Large intestine (tissue), 3 donors: Measurements from ENCODE around the gene EBF3. TPM values are rescaled to one million over a fixed set of nuclear protein-coding genes. Genes with fewer than 3 reads are reported as not detected.

ENCODE experiments used
- DNase-seq, 2 donors: peaks; one replicate each; pipeline versions ENCODE4 v3.0.0 to v3.0.0-alpha.2; 2013
- H3K27ac ChIP-seq: one replicate; pipeline ENCODE4 v1.5.1; 2013; ENCODE audit warnings: low read length
- H3K27me3 ChIP-seq: 2 replicates; pipeline ENCODE4 v1.6.1; 2013; ENCODE audit warnings: low read length; ENCODE audit not compliant: control insufficient read depth, insufficient read depth
- H3K36me3 ChIP-seq: 2 replicates; pipeline ENCODE4 v1.6.1; 2013; ENCODE audit warnings: low read length; ENCODE audit not compliant: control insufficient read depth, insufficient read depth
- H3K4me1 ChIP-seq: one replicate; pipeline ENCODE4 v1.6.1; 2013; ENCODE audit warnings: low read length; ENCODE audit not compliant: control insufficient read depth, insufficient read depth
- H3K4me3 ChIP-seq: one replicate; pipeline ENCODE4 v1.5.1; 2013; ENCODE audit warnings: low read length
- H3K9me3 ChIP-seq: one replicate; pipeline ENCODE4 v1.6.1; 2013; ENCODE audit warnings: mild to moderate bottlenecking, low read depth, low read length, moderate library complexity; ENCODE audit not compliant: control insufficient read depth
- WGBS: methylation state at CpG from one replicate; pipeline ENCODE4 v1.1.5; 2013; ENCODE audit warnings: low lambda C conversion rate; ENCODE audit not compliant: insufficient coverage; 5-methylcytosine and 5-hydroxymethylcytosine counted together
- polyA plus RNA-seq: library from polyadenylated mRNA; unstranded; fragments of 120-200 nt; gene quantifications from one replicate; pipeline ENCODE4 v1.2.1, GENCODE V29; 2013

The EBF3 gene
- polyA plus RNA-seq, 1 donor, result 7.5 TPM

DNA sequence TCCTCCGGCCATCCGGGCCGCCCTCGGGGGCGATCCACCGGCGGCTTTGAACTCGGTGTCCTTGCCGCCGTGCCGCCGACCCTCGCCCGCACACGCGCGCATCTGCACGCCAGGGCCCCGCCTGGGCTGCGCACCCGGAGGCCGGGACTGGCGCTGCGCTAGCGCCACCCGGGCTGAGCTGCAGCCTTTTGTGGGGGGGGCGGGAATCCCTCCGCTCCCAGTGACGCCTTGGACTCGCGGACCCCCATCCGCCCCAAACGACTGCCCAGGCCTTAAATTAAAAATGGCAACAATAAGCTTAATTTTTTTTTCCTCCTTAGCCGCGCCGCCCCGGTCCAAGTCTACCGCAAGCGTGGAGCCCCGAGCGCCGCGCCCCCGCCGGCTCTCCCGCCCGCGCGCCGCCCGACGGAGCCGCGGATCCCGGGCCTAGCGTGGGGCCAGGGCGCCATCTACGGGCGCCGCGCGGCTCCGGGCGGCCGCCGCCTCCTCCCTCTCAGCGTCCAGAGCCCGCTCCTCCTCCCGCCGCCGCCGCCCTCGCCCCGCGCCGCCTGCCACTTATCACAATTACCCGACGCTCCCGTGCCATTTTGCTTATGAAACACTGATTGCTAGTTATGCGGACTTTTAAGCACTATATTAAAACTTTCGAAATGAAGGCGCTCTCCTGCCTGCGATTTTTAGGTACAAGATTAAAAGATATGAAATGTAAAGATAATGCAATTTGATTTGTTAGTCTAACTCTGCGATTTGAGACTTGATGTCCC is 7.5 kb upstream of the EBF3 start:
- H3K4me1 ChIP-seq, result peaks cover 2% of the 10 kb centered on the region
- H3K4me3 ChIP-seq, result no peak overlapping the region

DNA sequence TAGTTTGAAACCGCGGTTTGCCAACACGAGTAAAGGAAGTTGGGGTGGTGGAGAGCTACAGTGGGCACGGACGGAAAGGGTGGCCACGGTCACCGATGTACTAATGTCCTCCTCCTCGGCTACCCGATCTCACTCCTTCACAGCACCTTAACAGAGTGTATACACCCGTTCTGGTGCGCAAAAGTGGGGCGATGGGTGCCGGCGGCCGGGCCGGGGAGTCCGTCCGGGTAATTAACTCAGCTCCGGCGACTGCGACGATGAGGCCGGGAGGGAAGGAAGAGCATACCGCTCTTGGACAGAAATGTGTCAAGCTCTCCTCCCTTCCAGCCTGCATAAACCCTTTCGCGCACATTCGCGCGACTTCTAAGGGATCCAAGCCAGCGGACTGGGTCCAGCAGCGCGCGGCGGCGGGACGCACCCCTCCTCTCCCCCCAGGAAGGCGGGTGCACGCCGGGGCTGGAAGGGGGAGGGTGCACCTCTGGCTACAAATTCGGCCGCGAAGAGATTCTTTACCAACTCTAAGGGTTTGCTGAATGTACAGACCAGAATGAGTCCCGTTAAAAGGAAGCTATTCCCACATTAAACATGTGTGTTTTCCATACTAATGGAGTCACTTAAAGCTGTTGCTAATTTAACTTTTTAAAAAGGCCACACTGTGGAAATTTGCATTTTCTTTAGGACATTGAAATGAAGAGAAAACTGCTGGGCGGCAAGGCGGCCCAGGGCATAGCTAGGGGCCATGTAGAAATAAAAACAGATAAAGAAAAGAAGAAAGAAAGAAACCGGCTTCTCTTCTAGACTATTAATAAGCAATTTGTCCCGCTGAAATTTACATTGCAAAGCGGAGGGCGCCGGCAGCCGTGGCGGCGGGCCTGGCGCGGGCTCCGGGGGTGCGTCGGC is 6.6 kb upstream of the EBF3 start:
- Histone ChIP-seq H3K4me3 (no peak overlapping the region), H3K27me3 (peaks cover 92% of the 10 kb centered on the region), H3K4me1 (peaks cover 2% of the 10 kb centered on the region), H3K9me3 (peaks cover 22% of the 10 kb centered on the region), H3K36me3 (no peaks in the 10 kb centered on the region), H3K27ac (no peak overlapping the region)
- DNase-seq, result no peak
- 0% methylated on average over 3 of the region's 58 CpGs for WGBS

More for the DNA sequence above, 7.5 kb upstream of the EBF3 start:
- Histone ChIP-seq H3K27me3 (peaks cover 91% of the 10 kb centered on the region), H3K27ac (no peak overlapping the region), H3K36me3 (no peaks in the 10 kb centered on the region), H3K9me3 (peaks cover 22% of the 10 kb centered on the region)
- DNase-seq, result peak; percentile 31 to 65
- no CpG with 5 or more reads among the region's 84 CpGs for WGBS

DNA sequence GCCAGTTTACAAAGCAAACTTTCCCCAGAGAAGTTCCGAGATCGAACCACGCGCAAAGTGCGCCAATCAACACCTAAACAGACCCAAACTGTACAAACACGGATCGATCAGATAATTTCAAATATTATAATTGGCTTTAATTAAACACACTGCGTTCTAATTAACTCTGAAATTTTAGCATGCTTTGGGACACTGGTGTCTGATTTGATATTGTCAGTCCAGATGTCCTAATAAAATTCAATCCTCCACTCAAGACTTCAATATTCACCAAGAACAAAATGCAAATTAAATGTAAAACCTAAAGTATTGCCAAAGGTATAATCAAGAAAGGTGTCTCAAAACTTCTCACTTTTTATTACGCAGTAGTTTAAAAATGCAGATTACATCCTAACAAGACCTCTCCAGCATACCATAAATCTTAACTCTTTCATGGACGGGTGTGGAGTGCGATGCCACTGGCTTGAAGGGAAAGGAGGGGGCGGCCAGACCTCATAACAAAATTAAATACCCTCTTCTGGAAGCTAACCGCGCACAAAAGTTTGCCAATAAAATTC is 5.9 kb upstream of the EBF3 start:
- no CpG with 5 or more reads among the region's 14 CpGs for WGBS
- Histone ChIP-seq H3K4me3 (no peak overlapping the region), H3K27ac (no peak overlapping the region), H3K27me3 (peaks cover 91% of the 10 kb centered on the region), H3K36me3 (no peaks in the 10 kb centered on the region), H3K4me1 (peaks cover 2% of the 10 kb centered on the region), H3K9me3 (peaks cover 22% of the 10 kb centered on the region)
- DNase-seq, result peak in 1 of 2 donors; percentile 8

DNA sequence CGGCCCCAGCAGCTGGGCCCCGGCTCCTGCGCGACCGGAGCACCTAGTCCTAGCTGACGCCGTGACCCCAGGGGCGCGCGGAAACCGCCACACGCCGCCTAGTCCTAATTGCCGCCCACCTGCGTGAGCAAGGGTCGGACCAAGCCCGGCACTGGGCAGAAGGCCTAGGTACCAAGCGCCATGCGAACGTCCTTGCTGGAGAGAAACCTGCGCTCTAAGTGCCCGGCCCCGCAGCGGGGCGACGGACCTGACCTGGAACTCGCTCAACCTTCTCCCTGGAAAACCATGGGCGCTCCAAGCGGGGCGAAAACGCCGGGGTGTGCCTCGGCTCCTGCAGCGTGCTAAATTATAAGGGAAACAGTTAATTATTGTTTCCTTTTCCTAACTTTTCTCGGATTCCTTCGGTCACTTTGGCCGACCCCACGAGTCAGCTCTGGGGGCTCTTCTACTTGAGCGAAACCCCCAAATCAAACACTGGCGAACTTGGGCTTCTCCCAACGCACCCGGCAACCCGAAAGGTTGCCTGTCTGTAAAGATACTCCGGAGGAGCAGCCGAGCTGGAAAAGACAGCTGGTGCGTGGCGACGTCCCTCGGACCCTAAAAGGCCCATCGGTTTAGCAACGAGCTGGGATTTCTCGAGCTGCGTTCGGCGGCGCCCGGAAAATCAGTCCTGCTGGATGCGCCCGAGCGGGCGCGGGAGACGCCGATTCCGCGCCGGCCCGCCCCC is 5.3 kb upstream of the EBF3 start:
- H3K27ac ChIP-seq, result no peak overlapping the region
- DNase-seq, result peak in 1 of 2 donors; percentile 14
- H3K27me3 ChIP-seq, result peaks cover 91% of the 10 kb centered on the region
- no peaks in the 10 kb centered on the region for H3K36me3 ChIP-seq
- H3K4me1 ChIP-seq, result peaks cover 7% of the 10 kb centered on the region
- peaks cover 26% of the 10 kb centered on the region for H3K9me3 ChIP-seq
- no CpG with 5 or more reads among the region's 68 CpGs for WGBS
- no peak overlapping the region for H3K4me3 ChIP-seq

DNA sequence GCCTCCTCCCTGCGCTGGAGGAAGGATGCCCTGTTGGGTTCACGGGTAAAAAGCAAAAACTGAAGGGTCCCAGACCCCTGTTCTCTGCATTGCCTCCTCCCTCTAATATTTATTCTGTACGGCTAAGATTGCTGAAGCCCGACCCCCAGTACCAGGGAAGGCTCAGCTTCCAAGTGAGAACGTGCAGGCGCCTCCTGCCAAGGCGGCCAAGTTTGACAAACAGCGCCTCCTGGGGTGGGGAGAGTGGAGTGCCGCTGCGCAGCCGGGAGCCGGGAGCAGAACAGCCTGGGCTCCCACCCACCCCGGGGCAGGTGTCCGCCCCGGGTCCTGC is 4.7 kb upstream of the EBF3 start:
- peaks cover 7% of the 10 kb centered on the region for H3K4me1 ChIP-seq
- H3K9me3 ChIP-seq, result peaks cover 26% of the 10 kb centered on the region
- H3K36me3 ChIP-seq, result no peaks in the 10 kb centered on the region
- H3K27ac ChIP-seq, result no peak overlapping the region
- DNase-seq, result peak in 1 of 2 donors; percentile 48
- WGBS, result no CpG with 5 or more reads among the region's 15 CpGs
- peaks cover 91% of the 10 kb centered on the region for H3K27me3 ChIP-seq
- no peak overlapping the region for H3K4me3 ChIP-seq

DNA sequence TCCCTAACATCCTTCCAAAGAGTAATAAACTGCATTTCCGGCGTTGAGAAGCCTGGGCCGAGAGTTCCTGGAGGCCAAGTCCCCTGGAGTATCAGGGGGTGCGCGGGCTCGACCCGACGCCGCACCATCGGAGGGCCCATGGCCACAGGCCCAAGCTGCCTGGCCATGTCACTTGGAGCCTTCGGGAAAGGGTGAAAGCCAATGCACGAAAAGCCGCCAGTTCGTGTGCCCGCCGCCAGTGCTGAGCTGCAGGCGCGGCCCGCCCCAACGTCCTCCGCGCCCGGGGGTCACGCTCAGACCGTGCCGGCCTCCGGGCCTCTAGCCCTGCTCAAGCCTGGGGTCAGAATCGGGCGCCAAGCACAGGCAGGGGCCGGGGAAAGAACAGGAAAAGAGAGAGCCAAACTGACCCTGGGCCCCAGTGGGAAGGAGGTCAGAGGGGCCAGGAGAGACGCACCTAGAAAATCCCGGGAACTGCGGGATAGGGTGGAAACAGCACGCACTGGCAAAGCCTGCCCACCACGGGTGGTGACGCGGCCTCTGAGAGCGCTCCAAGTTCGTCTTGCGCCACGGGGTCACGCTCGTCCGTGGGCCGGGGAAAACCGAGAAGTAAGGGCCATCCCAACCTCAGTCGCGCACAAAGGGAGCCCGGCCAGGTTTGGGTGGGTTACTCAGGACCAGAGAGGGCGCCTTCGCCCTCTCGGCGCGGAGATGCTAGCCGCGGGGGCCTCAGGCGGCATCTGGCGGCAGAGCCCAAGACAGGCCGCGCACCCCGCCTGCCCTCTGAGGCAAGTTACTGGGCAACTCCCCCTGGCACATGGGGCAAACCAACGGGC is 4.2 kb upstream of the EBF3 start:
- peaks cover 7% of the 10 kb centered on the region for H3K4me1 ChIP-seq

DNA sequence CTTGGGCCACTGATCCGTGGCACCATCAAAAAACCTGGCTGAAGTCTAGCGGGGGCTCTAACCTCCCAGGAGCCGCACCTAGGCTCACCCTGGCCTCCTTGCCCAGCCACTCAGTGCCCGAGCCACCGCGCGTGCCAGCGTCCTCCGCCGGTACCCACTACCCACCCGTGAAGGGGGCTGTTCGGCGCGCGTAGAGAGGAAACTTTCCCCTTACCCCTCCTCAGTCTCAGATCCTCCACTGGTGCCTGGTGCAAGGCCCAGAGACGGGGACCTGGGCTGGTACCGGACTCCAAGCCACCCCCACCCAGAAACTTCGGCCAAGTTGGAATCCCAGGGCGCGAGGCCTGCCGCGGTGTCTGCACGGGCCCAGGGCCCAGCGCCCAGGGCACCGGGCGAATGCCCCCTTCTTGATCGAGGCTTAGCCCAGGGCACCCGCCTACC is 3.5 kb upstream of the EBF3 start:
- no peak for DNase-seq
- Histone ChIP-seq H3K9me3 (peaks cover 26% of the 10 kb centered on the region), H3K4me3 (no peak overlapping the region), H3K4me1 (peaks cover 11% of the 10 kb centered on the region), H3K27me3 (peaks cover 93% of the 10 kb centered on the region), H3K36me3 (no peaks in the 10 kb centered on the region), H3K27ac (no peak overlapping the region)
- WGBS, result no CpG with 5 or more reads among the region's 28 CpGs

More for the DNA sequence above, 4.2 kb upstream of the EBF3 start:
- no peaks in the 10 kb centered on the region for H3K36me3 ChIP-seq
- peaks cover 90% of the 10 kb centered on the region for H3K27me3 ChIP-seq
- no peak overlapping the region for H3K4me3 ChIP-seq
- peaks cover 26% of the 10 kb centered on the region for H3K9me3 ChIP-seq
- H3K27ac ChIP-seq, result no peak overlapping the region
- peak in 1 of 2 donors; percentile 1 for DNase-seq
- WGBS, result no CpG with 5 or more reads among the region's 62 CpGs

DNA sequence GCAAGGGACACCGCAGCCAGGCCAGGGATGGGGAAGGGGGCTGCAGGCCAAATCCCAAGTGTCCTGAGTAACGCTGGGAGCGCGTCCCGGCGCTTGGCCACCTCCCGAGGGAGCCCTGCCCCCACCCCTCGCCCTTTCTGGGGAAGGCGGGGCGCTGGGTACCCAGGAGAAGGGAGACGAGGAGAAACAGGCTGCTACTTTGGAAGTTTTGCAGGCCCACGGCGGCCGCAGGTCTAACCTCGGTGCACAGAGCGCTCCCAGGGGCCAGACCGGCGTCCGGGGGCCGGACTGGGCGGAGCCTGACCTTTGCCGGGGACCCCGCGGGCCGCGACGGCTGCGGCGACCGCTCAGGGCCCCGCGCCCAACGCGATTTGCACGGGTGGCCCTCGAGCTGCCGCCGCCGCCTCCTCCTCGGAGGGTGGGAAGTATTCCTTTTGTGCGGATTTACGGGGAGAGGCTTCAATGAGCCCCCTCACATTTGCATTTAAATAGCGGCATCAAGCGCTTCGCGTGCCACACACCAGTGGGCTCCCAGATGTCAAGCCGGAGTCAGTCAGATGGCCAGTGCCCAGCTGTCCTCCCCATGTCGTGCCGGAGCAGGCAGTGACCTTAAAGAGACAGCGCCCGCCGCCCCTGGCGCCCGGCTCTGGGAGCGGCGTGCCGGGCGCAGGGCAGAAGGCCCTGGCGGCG is 3.0 kb upstream of the EBF3 start:
- DNase-seq, result no peak
- H3K27ac ChIP-seq, result no peak overlapping the region
- peaks cover 13% of the 10 kb centered on the region for H3K4me1 ChIP-seq
- no peaks in the 10 kb centered on the region for H3K36me3 ChIP-seq
- peaks cover 93% of the 10 kb centered on the region for H3K27me3 ChIP-seq
- H3K4me3 ChIP-seq, result no peak overlapping the region
- H3K9me3 ChIP-seq, result peaks cover 26% of the 10 kb centered on the region
- no CpG with 5 or more reads among the region's 60 CpGs for WGBS

DNA sequence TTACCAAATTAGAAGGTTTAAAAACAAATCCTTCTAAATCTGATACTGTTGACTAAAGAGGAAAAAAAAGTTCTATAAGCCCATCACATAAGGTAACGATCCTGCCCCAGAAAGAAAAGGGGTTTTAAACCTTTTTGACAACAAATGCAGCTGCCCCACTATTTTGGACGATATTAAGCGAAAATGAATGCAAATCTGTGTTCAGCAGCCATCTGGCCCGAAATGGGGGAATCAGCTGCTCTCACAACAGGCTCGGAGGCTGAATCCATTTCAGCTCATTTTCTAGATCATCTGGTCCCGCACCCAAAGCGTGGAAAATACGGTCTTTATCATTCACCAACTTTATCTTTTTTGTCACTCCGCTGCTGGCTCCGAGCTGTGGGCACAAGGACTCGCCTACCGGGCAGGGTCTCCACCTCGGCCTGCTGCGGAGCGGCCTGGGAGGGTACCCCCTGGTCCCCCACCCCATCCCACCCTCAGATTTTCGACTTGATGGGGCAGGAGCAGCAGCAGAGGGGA is 2.4 kb upstream of the EBF3 start:
- no peak overlapping the region for H3K4me3 ChIP-seq
- DNase-seq, result no peak

More for the DNA sequence above, 2.4 kb upstream of the EBF3 start:
- no peak overlapping the region for H3K27ac ChIP-seq
- WGBS, result no CpG with 5 or more reads among the region's 16 CpGs
- peaks cover 13% of the 10 kb centered on the region for H3K4me1 ChIP-seq
- H3K27me3 ChIP-seq, result peaks cover 94% of the 10 kb centered on the region
- H3K9me3 ChIP-seq, result peaks cover 26% of the 10 kb centered on the region
- H3K36me3 ChIP-seq, result no peaks in the 10 kb centered on the region
